ENCODE results near the gene TTC38. TPM values are rescaled to one million over a fixed set of nuclear protein-coding genes. Genes with fewer than 3 reads are reported as not detected.

TTC38 gene
- polyA plus RNA-seq, 3 donors from 2014 or later: 190 to 290 (median 205) TPM

- peak in 2 of 3 donors; percentile 38 for DNase-seq
- Mint-ChIP-seq H3K4me1 (peaks cover 20 to 34% of the 10 kb centered on the region in 2 donors), H3K27ac (peak overlapping the region; percentile 27 to 92 (median 84)), H3K36me3 (peaks cover 12 to 30% (median 18%) of the 10 kb centered on the region in 3 donors), H3K4me3 (peak overlapping the region; percentile 51 to 74 (median 66)), H3K9me3 (no peaks in the 10 kb centered on the region), H3K27me3 (ENCODE audit: low read depth in 3 of 3) (peaks cover 0 to 5% (median 0%) of the 10 kb centered on the region in 3 donors)
These were observed 28.4 kb upstream of the TTC38 start for GRCh38 chr22:46239261-46240048.

- Mint-ChIP-seq H3K27ac (peak overlapping the region in 4 of 6 donors; percentile 4 to 92 (median 54)), H3K36me3 (peaks cover 9 to 25% (median 16%) of the 10 kb centered on the region in 3 donors), H3K27me3 (ENCODE audit: low read depth in 3 of 3) (peaks cover 0 to 5% (median 0%) of the 10 kb centered on the region in 3 donors), H3K4me3 (peak overlapping the region; percentile 27 to 74 (median 61)), H3K9me3 (no peaks in the 10 kb centered on the region), H3K4me1 (peaks cover 20 to 34% of the 10 kb centered on the region in 2 donors)
- DNase-seq: no peak
These were observed 27.7 kb upstream of the TTC38 start for GRCh38 chr22:46240073-46240472.

- DNase-seq: no peak
- peak overlapping the region in 2 of 5 donors; percentile 27 to 74 for H3K4me3 Mint-ChIP-seq
- peaks cover 20 to 34% of the 10 kb centered on the region in 2 donors for H3K4me1 Mint-ChIP-seq
- H3K36me3 Mint-ChIP-seq: peaks cover 5 to 21% (median 14%) of the 10 kb centered on the region in 3 donors
- H3K9me3 Mint-ChIP-seq: no peaks in the 10 kb centered on the region
- H3K27me3 Mint-ChIP-seq (ENCODE audit: low read depth in 3 of 3): peaks cover 0 to 5% (median 0%) of the 10 kb centered on the region in 3 donors
- peak overlapping the region in 1 of 6 donors; percentile 81 for H3K27ac Mint-ChIP-seq
These were observed 27.3 kb upstream of the TTC38 start for GRCh38 chr22:46240506-46240905.

- DNase-seq: no peak
- peaks cover 0 to 5% (median 0%) of the 10 kb centered on the region in 3 donors for H3K27me3 Mint-ChIP-seq (ENCODE audit: low read depth in 3 of 3)
- H3K36me3 Mint-ChIP-seq: peaks cover 4 to 18% (median 18%) of the 10 kb centered on the region in 3 donors
- peaks cover 20 to 34% of the 10 kb centered on the region in 2 donors for H3K4me1 Mint-ChIP-seq
- H3K4me3 Mint-ChIP-seq: no peak overlapping the region
- H3K9me3 Mint-ChIP-seq: no peaks in the 10 kb centered on the region
- no peak overlapping the region for H3K27ac Mint-ChIP-seq
These were observed 26.9 kb upstream of the TTC38 start for GRCh38 chr22:46240907-46241306.

- H3K4me1 Mint-ChIP-seq: peaks cover 20 to 34% of the 10 kb centered on the region in 2 donors
- H3K27ac Mint-ChIP-seq: no peak overlapping the region
- DNase-seq: no peak
- H3K9me3 Mint-ChIP-seq: no peaks in the 10 kb centered on the region
- no peak overlapping the region for H3K4me3 Mint-ChIP-seq
- peaks cover 2 to 20% (median 16%) of the 10 kb centered on the region in 3 donors for H3K36me3 Mint-ChIP-seq
- H3K27me3 Mint-ChIP-seq (ENCODE audit: low read depth in 3 of 3): peaks cover 0 to 5% (median 0%) of the 10 kb centered on the region in 3 donors
These were observed 26.3 kb upstream of the TTC38 start for GRCh38 chr22:46241396-46242007.

GRCh38 chr22:46242076-46242475 lies 25.7 kb upstream of the TTC38 start:
- Mint-ChIP-seq H3K27ac (no peak overlapping the region), H3K4me3 (no peak overlapping the region), H3K36me3 (peaks cover 0 to 17% (median 10%) of the 10 kb centered on the region in 3 donors), H3K27me3 (ENCODE audit: low read depth in 3 of 3) (peaks cover 0 to 5% (median 0%) of the 10 kb centered on the region in 3 donors), H3K4me1 (peaks cover 20 to 34% of the 10 kb centered on the region in 2 donors), H3K9me3 (no peaks in the 10 kb centered on the region)
- DNase-seq: no peak

GRCh38 chr22:46244771-46245170 lies 23.0 kb upstream of the TTC38 start:
- peaks cover 16 to 23% of the 10 kb centered on the region in 2 donors for H3K4me1 Mint-ChIP-seq

GRCh38 chr22:46245511-46245910 lies 22.3 kb upstream of the TTC38 start:
- Mint-ChIP-seq H3K27ac (no peak overlapping the region), H3K27me3 (ENCODE audit: low read depth in 3 of 3) (peaks cover 0 to 15% (median 0%) of the 10 kb centered on the region in 3 donors), H3K9me3 (no peaks in the 10 kb centered on the region), H3K4me3 (no peak overlapping the region), H3K4me1 (peaks cover 9 to 15% of the 10 kb centered on the region in 2 donors), H3K36me3 (peaks cover 0 to 11% (median 10%) of the 10 kb centered on the region in 3 donors)
- DNase-seq: no peak

More at GRCh38 chr22:46244771-46245170, 23.0 kb upstream of the TTC38 start:
- peaks cover 0 to 10% (median 0%) of the 10 kb centered on the region in 3 donors for H3K27me3 Mint-ChIP-seq (ENCODE audit: low read depth in 3 of 3)
- DNase-seq: no peak
- no peak overlapping the region for H3K4me3 Mint-ChIP-seq
- H3K9me3 Mint-ChIP-seq: no peaks in the 10 kb centered on the region
- H3K27ac Mint-ChIP-seq: no peak overlapping the region
- peaks cover 0 to 11% (median 10%) of the 10 kb centered on the region in 3 donors for H3K36me3 Mint-ChIP-seq

GRCh38 chr22:46246178-46246577 lies 21.6 kb upstream of the TTC38 start:
- no peak overlapping the region for H3K4me3 Mint-ChIP-seq

GRCh38 chr22:46247443-46247975 lies 20.3 kb upstream of the TTC38 start:
- DNase-seq: no peak
- H3K9me3 Mint-ChIP-seq: no peaks in the 10 kb centered on the region
- H3K27ac Mint-ChIP-seq: no peak overlapping the region
- H3K4me1 Mint-ChIP-seq: peaks cover 19 to 23% of the 10 kb centered on the region in 2 donors
- no peak overlapping the region for H3K4me3 Mint-ChIP-seq
- peaks cover 0 to 11% (median 8%) of the 10 kb centered on the region in 3 donors for H3K36me3 Mint-ChIP-seq
- peaks cover 0 to 19% (median 0%) of the 10 kb centered on the region in 3 donors for H3K27me3 Mint-ChIP-seq (ENCODE audit: low read depth in 3 of 3)

More at GRCh38 chr22:46246178-46246577, 21.6 kb upstream of the TTC38 start:
- peaks cover 0 to 11% (median 10%) of the 10 kb centered on the region in 3 donors for H3K36me3 Mint-ChIP-seq
- peaks cover 0 to 18% (median 0%) of the 10 kb centered on the region in 3 donors for H3K27me3 Mint-ChIP-seq (ENCODE audit: low read depth in 3 of 3)
- no peak for DNase-seq
- H3K9me3 Mint-ChIP-seq: no peaks in the 10 kb centered on the region
- H3K4me1 Mint-ChIP-seq: peaks cover 12% of the 10 kb centered on the region in 2 donors
- no peak overlapping the region for H3K27ac Mint-ChIP-seq

GRCh38 chr22:46250035-46250782 lies 17.6 kb upstream of the TTC38 start, which contains the start of gene CDPF1:
Gene CDPF1, minus strand, starts transcription at chr22:46250293. Its CDS starts 2,009 bp downstream, at chr22:46248284.
- Mint-ChIP-seq H3K4me1 (peaks cover 24 to 35% of the 10 kb centered on the region in 2 donors), H3K9me3 (no peaks in the 10 kb centered on the region), H3K4me3 (peak within 1 kb of the TSS; percentile 76 to 85 (median 80)), H3K27ac (peak within 1 kb of the TSS; percentile 72 to 92 (median 75)), H3K27me3 (ENCODE audit: low read depth in 3 of 3) (peaks cover 0 to 20% (median 0%) of the 10 kb centered on the region in 3 donors), H3K36me3 (peaks cover 0 to 8% (median 0%) of the 10 kb centered on the region in 3 donors)
- peak; percentile 96 for DNase-seq

GRCh38 chr22:46250783-46251125 lies 17.1 kb upstream of the TTC38 start:
- no peak for DNase-seq
- Mint-ChIP-seq H3K4me3 (peak overlapping the region; percentile 76 to 85 (median 80)), H3K27me3 (ENCODE audit: low read depth in 3 of 3) (peaks cover 0 to 21% (median 0%) of the 10 kb centered on the region in 3 donors), H3K27ac (peak overlapping the region; percentile 72 to 92 (median 75)), H3K36me3 (peaks cover 0 to 6% (median 0%) of the 10 kb centered on the region in 3 donors), H3K9me3 (no peaks in the 10 kb centered on the region), H3K4me1 (peaks cover 24 to 35% of the 10 kb centered on the region in 2 donors)

GRCh38 chr22:46251266-46251665 lies 16.5 kb upstream of the TTC38 start:
- Mint-ChIP-seq H3K4me1 (peaks cover 24 to 35% of the 10 kb centered on the region in 2 donors), H3K36me3 (peaks cover 0 to 3% (median 0%) of the 10 kb centered on the region in 3 donors), H3K4me3 (peak overlapping the region; percentile 76 to 85 (median 80)), H3K27ac (peak overlapping the region; percentile 72 to 92 (median 75)), H3K9me3 (no peaks in the 10 kb centered on the region), H3K27me3 (ENCODE audit: low read depth in 3 of 3) (peaks cover 0 to 21% (median 0%) of the 10 kb centered on the region in 3 donors)
- DNase-seq: no peak

Data from immature natural killer cell (primary cell).